Esophagus (tissue), 2 donors: ENCODE data around the gene UXS1. TPM values are rescaled to one million over a fixed set of nuclear protein-coding genes. Genes with fewer than 3 reads are reported as not detected.

ENCODE experiments used
- H3K27ac ChIP-seq, 2 donors: one replicate each; pipeline ENCODE4 v1.5.1; 2013; ENCODE audit warnings: low read depth in 2 of 2, mild to moderate bottlenecking in 2 of 2, inconsistent platforms in 1 of 2, low read length in 1 of 2, moderate library complexity in 1 of 2
- H3K27me3 ChIP-seq, 2 donors: one replicate each; pipeline ENCODE4 v1.6.1; 2013; ENCODE audit warnings: low read length in 2 of 2, control low read depth in 1 of 2, mild to moderate bottlenecking in 1 of 2; ENCODE audit not compliant: insufficient read depth in 2 of 2, control insufficient read depth in 1 of 2
- H3K36me3 ChIP-seq, 2 donors: one replicate each; pipeline ENCODE4 v1.6.1; 2013; ENCODE audit warnings: low read length in 1 of 2; ENCODE audit not compliant: control insufficient read depth in 2 of 2, insufficient read depth in 2 of 2
- H3K4me1 ChIP-seq, 2 donors: one replicate each; pipeline ENCODE4 v1.6.1; 2013; ENCODE audit warnings: low read length in 1 of 2; ENCODE audit not compliant: control insufficient read depth in 2 of 2, insufficient read depth in 2 of 2
- H3K4me3 ChIP-seq, 2 donors: one replicate each; pipeline ENCODE4 v1.5.1; 2013; ENCODE audit warnings: low read length in 2 of 2, mild to moderate bottlenecking in 2 of 2, low read depth in 1 of 2, moderate library complexity in 1 of 2
- H3K9me3 ChIP-seq, 2 donors: one replicate each; pipeline ENCODE4 v1.6.1; 2013; ENCODE audit warnings: mild to moderate bottlenecking in 2 of 2, low read depth in 1 of 2, low read length in 1 of 2, moderate library complexity in 1 of 2; ENCODE audit not compliant: control insufficient read depth in 2 of 2, insufficient read depth in 1 of 2
- WGBS, 2 donors: extraction: QIAGEN DNeasy Blood & Tissue Kit; methylation state at CpG; one replicate each; pipeline ENCODE4 v1.1.7; 2013; 5-methylcytosine and 5-hydroxymethylcytosine counted together
- polyA plus RNA-seq, 2 donors: library from polyadenylated mRNA; stranded (reverse); fragments of 200-250 nt; gene quantifications; one replicate each; pipeline ENCODE4 v1.2.3, GENCODE V29; 2013
- donor health status: healthy with polysubstance abuse.
- donor health status: Bipolar disorder and iron deficiency.

Gene UXS1
- polyA plus RNA-seq, 2 donors: 12.0 to 16.5 TPM

DNA sequence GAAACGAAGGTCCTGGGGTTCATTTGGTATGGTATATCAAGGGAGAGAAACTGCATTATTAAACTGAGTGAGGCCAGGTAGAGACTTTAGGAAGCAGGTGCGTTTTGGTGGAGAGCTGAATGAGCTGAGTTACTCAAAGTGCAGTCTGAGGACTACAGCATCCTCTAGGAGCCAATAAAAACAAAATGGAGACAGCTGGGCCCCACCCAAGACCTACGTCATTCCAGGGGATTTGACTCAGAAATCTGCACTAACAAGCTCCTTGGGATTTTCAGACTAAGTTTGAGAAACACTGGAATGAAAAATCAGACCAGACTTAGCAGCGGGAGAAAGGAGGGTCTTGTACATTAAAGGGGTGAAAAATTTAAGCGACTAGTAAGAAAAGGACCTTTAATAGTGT lies 131.5 kb downstream of the UXS1 start:
- Histone ChIP-seq H3K36me3 (no peaks in the 10 kb centered on the region), H3K9me3 (no peaks in the 10 kb centered on the region), H3K4me3 (no peak overlapping the region), H3K4me1 (peaks cover 0 to 12% of the 10 kb centered on the region in 2 donors), H3K27me3 (no peaks in the 10 kb centered on the region), H3K27ac (no peak overlapping the region)
- 78 to 83% methylated on average over 5 of the region's 5 CpGs for WGBS, 2 donors

DNA sequence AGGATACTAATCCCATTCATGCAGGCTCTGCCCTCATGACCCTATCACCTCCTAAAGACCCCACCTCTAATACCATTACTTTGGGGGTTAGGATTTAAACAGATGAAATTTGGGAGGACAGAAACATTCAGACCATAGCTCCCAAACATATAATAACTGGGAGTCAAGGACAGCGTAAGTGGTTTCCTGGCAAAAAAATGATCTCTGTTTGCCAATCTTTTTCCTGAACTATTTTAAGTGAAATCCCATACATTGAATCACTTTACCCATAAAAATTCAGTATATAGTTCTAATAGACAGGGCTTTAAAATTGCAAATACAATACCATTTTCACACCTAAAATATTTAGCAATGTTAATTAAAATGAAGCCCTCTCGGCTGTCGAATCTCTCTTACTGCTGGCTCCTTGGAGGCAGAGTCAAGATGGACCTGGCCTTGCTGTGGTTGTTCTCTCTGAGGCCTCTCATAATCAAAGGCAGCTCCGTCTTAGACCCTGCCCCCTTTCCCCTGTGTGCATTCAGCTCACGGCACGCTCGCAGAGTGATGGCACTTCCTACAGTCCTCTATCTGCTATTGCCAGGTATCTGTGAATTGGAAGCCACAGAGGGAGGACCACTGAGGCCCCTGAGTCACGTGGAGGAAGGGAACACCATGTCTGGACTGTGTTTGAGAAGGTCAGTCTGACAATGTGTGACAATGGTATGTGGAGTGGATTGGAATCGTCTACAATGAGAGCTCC lies 132.3 kb downstream of the UXS1 start:
- Histone ChIP-seq H3K4me3 (no peak overlapping the region), H3K27ac (no peak overlapping the region), H3K4me1 (peaks cover 0 to 16% of the 10 kb centered on the region in 2 donors), H3K27me3 (no peaks in the 10 kb centered on the region), H3K36me3 (no peaks in the 10 kb centered on the region), H3K9me3 (no peaks in the 10 kb centered on the region)
- WGBS, 2 donors: 82% methylated on average over 9 of the region's 9 CpGs

- Histone ChIP-seq H3K27me3 (peaks cover 0 to 2% of the 10 kb centered on the region in 2 donors), H3K9me3 (no peaks in the 10 kb centered on the region), H3K36me3 (no peaks in the 10 kb centered on the region), H3K4me1 (peaks cover 0 to 6% of the 10 kb centered on the region in 2 donors), H3K27ac (no peak overlapping the region), H3K4me3 (no peak overlapping the region)
- 82 to 84% methylated on average over 6 of the region's 6 CpGs for WGBS, 2 donors
Measured at GRCh38 chr2:106059416-106060065, 134.6 kb downstream of the UXS1 start.

DNA sequence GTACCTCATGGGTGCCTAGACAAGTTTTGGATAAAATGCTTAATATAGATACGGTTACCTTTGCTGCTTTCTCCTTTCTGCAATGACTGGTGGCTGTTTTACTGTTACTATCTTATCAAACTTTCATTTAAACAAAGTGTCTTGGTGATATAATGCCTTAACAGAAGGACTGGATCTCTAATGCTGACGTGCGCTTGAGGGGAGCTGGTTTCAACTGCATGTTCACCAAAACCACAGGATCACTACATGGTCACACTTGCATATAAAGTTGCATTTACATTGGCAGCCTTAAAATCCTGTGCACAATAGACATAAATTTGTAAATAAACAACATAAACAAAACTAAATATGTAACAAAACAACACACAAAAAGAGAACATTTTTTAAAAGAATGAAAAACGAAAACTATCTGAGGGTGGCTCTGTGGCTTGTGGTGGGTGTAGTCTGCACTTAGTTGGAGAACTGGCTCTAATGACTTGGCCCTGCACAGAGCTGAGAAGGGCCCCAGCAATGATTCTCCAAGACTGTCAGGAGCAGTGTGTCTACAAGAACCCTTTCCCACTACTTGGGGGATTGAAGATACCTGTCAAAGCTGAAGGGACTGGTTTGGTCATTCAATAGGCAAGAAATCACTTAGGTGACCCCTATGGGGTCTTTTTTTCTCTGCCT lies 135.5 kb downstream of the UXS1 start:
- Histone ChIP-seq H3K9me3 (no peaks in the 10 kb centered on the region), H3K27me3 (peaks cover 0 to 2% of the 10 kb centered on the region in 2 donors), H3K27ac (no peak overlapping the region), H3K4me3 (no peak overlapping the region), H3K4me1 (peaks cover 0 to 6% of the 10 kb centered on the region in 2 donors), H3K36me3 (no peaks in the 10 kb centered on the region)
- WGBS, 2 donors: 74 to 81% methylated on average over 4 of the region's 4 CpGs

GRCh38 chr2:106057206-106057605 lies 136.9 kb downstream of the UXS1 start:
- no peak overlapping the region for H3K4me3 ChIP-seq
- peaks cover 0 to 2% of the 10 kb centered on the region in 2 donors for H3K27me3 ChIP-seq
- H3K9me3 ChIP-seq: no peaks in the 10 kb centered on the region
- no peaks in the 10 kb centered on the region for H3K36me3 ChIP-seq
- peaks cover 0 to 6% of the 10 kb centered on the region in 2 donors for H3K4me1 ChIP-seq
- WGBS, 2 donors: 42 to 48% methylated on average over 4 of the region's 4 CpGs
- H3K27ac ChIP-seq: no peak overlapping the region

DNA sequence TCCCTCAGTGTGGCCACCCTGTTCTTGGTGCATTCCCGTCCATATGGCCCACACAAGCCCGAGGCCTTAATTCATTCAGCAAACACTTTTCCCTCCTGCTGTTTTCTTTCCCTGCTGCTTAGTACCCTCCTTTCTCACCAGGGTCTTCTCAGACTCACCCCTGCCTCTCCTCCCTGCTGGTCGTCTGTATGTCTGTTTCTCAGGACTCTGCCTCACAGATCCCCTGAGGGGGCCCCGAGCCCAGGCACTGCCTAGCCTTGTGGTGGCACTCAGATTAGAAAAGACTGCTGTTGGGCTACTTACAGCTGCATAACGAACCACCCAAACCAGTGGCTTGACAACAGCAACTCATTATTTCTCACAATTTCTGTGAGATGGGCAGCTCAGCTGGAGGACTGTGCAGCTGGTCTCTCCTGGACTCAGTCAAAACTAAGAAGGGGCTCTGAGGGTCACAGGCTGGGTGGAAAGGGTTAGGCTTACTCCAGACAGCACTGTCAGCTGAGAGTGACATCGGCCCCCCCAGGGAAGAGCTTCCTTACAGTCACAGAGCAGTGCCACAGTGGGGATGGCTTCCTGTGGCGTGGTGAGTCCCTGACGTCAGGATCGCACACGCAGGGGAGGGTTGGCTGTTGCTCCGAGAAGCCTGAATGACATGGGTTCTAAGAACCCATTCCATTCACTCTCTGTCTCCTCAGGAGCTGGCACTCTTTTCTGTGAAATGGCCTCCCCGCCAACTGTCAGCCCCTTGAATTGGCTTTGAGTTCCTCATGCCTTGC lies 139.0 kb downstream of the UXS1 start:
- H3K27ac ChIP-seq: no peak overlapping the region
- 87 to 88% methylated on average over 12 of the region's 12 CpGs for WGBS, 2 donors

GRCh38 chr2:106054321-106054720 lies 139.8 kb downstream of the UXS1 start:
- H3K27ac ChIP-seq: no peak overlapping the region
- peaks cover 0 to 6% of the 10 kb centered on the region in 2 donors for H3K4me1 ChIP-seq
- 86 to 90% methylated on average over 9 of the region's 9 CpGs for WGBS, 2 donors
- H3K9me3 ChIP-seq: no peaks in the 10 kb centered on the region
- H3K36me3 ChIP-seq: no peaks in the 10 kb centered on the region
- H3K27me3 ChIP-seq: peaks cover 0 to 2% of the 10 kb centered on the region in 2 donors
- no peak overlapping the region for H3K4me3 ChIP-seq

More for the DNA sequence above, 139.0 kb downstream of the UXS1 start:
- Histone ChIP-seq H3K36me3 (no peaks in the 10 kb centered on the region), H3K4me1 (peaks cover 0 to 6% of the 10 kb centered on the region in 2 donors), H3K4me3 (no peak overlapping the region), H3K9me3 (no peaks in the 10 kb centered on the region), H3K27me3 (peaks cover 0 to 2% of the 10 kb centered on the region in 2 donors)

GRCh38 chr2:106053581-106053980 lies 140.5 kb downstream of the UXS1 start:
- H3K27ac ChIP-seq: no peak overlapping the region
- peaks cover 0 to 2% of the 10 kb centered on the region in 2 donors for H3K27me3 ChIP-seq
- H3K9me3 ChIP-seq: no peaks in the 10 kb centered on the region
- H3K4me1 ChIP-seq: peaks cover 0 to 6% of the 10 kb centered on the region in 2 donors
- H3K36me3 ChIP-seq: no peaks in the 10 kb centered on the region
- WGBS, 2 donors: 92 to 94% methylated on average over 6 of the region's 6 CpGs
- H3K4me3 ChIP-seq: no peak overlapping the region

- peaks cover 0 to 2% of the 10 kb centered on the region in 2 donors for H3K27me3 ChIP-seq
- H3K4me3 ChIP-seq: no peak overlapping the region
- H3K4me1 ChIP-seq: peaks cover 0 to 4% of the 10 kb centered on the region in 2 donors
- no peaks in the 10 kb centered on the region for H3K36me3 ChIP-seq
- H3K9me3 ChIP-seq: no peaks in the 10 kb centered on the region
- WGBS, 2 donors: 58 to 72% methylated on average over 2 of the region's 2 CpGs
- H3K27ac ChIP-seq: no peak overlapping the region
Measured at GRCh38 chr2:106053116-106053515, 141.0 kb downstream of the UXS1 start.
